BJ (cell line): ENCODE results near the gene DNHD1. TPM values are rescaled to one million over a fixed set of nuclear protein-coding genes. Genes with fewer than 3 reads are reported as not detected.
"Not testable (repeated sequence)": the region's sequence is repeated elsewhere in the genome, so short reads cannot be mapped to it uniquely, and the experiment has no call there.

Source experiments
- CTCF ChIA-PET: fragments of 350-600 bp; formaldehyde crosslinking; extraction: SDS; loops from one replicate; lab custom pipeline; 2021; ENCODE audit warnings: antibody characterized with exemption, inconsistent platforms; lab: Yijun Ruan, JAX
- POLR2A ChIA-PET: fragments of 300-600 bp; sonication (Branson Sonifier 250); formaldehyde crosslinking; extraction: SDS; loops from one replicate; lab custom pipeline; 2021; ENCODE audit warnings: antibody characterized with exemption; lab: Charles Lee
- DNase-seq: peaks from one replicate; pipeline ENCODE4 v3.0.0-alpha.2; 2011; ENCODE audit warnings: low read depth
- H3K27me3 ChIP-seq: 2 replicates; pipeline ENCODE4 v1.6.0; 2011; ENCODE audit warnings: low read length; ENCODE audit not compliant: control insufficient read depth, insufficient read depth
- H3K36me3 ChIP-seq: 2 replicates; pipeline ENCODE4 v1.5.1; 2011; ENCODE audit warnings: low read length; ENCODE audit not compliant: control insufficient read depth, insufficient read depth
- H3K4me3 ChIP-seq: 2 replicates; pipeline ENCODE4 v1.5.1; 2011; ENCODE audit warnings: low read depth, mild to moderate bottlenecking, control low read depth, low read length
- polyA plus RNA-seq: library from polyadenylated mRNA; depleted of rRNA; stranded (reverse); fragments of >200 nt; gene quantifications from 2 replicates; pipeline ENCODE4 v1.2.3, GENCODE V29; 2011
- TF ChIP-seq, protein P1 (sequence below): IDR thresholded peaks from 2 replicates; pipeline ENCODE4 v1.5.1; 2011; ENCODE audit warnings: low read depth, mild to moderate bottlenecking, control low read depth, inconsistent platforms, low read length, moderate library complexity; ENCODE audit not compliant: insufficient read depth

DNHD1 gene
- polyA plus RNA-seq, 1 experiment, result 3.1 TPM

DNA sequence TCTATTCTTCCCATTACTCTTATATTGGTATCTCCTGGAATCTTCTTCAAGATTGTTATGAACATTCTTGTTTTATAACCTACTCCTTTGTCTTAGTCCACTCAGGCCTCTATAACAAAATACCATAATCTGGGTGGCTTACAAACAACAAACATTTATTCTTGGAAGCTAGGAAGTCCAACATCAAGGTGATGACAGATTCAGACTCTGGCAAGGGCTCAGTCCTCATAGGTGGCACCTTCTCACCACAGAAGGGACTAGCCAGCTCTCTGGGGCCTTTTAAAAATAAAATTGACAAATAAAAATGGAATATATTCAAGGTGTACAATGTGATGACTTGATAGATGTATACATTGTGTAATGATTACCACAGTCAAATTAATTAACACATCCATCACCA is 19.8 kb downstream of the DNHD1 start:
- Histone ChIP-seq H3K27me3 (no peaks in the 10 kb centered on the region), H3K36me3 (peaks cover 4% of the 10 kb centered on the region), H3K4me3 (no peak overlapping the region)
- CTCF ChIA-PET, result interaction anchor here (1.2 kb wide), 1 partner anchor 139 kb away, joined by 3 read pairs; no protein-coding TSS in a partner anchor
- no peak for DNase-seq
- TF ChIP-seq, protein P1, sequence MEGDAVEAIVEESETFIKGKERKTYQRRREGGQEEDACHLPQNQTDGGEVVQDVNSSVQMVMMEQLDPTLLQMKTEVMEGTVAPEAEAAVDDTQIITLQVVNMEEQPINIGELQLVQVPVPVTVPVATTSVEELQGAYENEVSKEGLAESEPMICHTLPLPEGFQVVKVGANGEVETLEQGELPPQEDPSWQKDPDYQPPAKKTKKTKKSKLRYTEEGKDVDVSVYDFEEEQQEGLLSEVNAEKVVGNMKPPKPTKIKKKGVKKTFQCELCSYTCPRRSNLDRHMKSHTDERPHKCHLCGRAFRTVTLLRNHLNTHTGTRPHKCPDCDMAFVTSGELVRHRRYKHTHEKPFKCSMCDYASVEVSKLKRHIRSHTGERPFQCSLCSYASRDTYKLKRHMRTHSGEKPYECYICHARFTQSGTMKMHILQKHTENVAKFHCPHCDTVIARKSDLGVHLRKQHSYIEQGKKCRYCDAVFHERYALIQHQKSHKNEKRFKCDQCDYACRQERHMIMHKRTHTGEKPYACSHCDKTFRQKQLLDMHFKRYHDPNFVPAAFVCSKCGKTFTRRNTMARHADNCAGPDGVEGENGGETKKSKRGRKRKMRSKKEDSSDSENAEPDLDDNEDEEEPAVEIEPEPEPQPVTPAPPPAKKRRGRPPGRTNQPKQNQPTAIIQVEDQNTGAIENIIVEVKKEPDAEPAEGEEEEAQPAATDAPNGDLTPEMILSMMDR, result no peak
- POLR2A ChIA-PET, result no interaction called here

- TF ChIP-seq, protein P1, result no peak
- H3K4me3 ChIP-seq, result no peak overlapping the region
- POLR2A ChIA-PET, result no interaction called here
- H3K36me3 ChIP-seq, result peaks cover 2% of the 10 kb centered on the region
- no peak for DNase-seq
- H3K27me3 ChIP-seq, result no peaks in the 10 kb centered on the region
- CTCF ChIA-PET, result interaction anchor here (1.4 kb wide), 1 partner anchor 11 kb away, joined by 7 read pairs; no protein-coding TSS in a partner anchor
Measured at GRCh38 chr11:6520265-6520664, 23.2 kb downstream of the DNHD1 start.

DNA sequence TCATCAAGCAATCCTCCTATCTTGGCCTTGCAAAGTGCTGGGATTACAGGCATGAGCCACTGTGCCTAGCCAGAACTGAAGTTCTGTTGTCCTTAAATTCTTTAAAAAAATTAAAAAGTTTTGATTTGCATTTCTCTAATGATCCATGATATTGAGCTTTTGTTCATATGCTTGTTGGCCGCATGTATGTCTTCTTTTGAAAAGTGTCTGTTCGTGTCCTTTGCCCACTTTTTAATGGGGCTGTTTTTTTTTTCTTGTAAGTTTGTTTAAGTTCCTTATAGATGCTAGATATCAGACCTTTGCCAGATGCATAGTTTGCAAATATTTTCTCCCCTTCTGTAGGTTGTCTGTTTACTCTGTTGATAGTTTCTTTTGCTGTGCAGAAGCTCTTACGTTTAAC is 24.9 kb downstream of the DNHD1 start:
- H3K4me3 ChIP-seq, DNase-seq, POLR2A ChIA-PET, H3K36me3 ChIP-seq, H3K27me3 ChIP-seq: not testable (repeated sequence)
- CTCF ChIA-PET, result interaction anchor here (1.4 to 3.7 kb wide), 3 partner anchors 9 to 161 kb away, joined by 3 to 15 read pairs (median 4); partner anchors contain the start of gene MRPL17

DNA sequence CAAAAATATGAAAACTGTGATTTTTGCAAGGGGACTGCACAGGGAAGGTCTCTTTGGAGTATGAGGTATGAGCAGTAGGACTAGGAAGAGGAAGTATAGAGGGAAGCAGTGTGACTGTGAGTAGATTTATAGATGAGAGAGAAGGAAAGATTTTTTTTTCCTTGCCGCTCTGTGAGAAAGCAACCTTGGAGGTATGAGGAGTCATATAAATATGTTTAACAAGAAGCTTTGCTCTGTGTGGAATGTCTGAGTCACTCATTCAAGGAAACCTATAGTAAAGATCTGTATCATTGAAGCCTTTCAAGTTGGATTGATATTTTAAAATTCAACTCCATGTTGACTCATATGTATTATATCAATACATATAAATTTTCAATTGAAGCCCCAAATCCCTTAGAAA is 26.2 kb downstream of the DNHD1 start:
- POLR2A ChIA-PET, result no interaction called here

GRCh38 chr11:6526411-6527135 is 29.5 kb downstream of the DNHD1 start:
- Histone ChIP-seq H3K4me3 (no peak overlapping the region), H3K27me3 (no peaks in the 10 kb centered on the region), H3K36me3 (peaks cover 2% of the 10 kb centered on the region; the same call in 1 of the 2 replicates)
- CTCF ChIA-PET, result interaction anchor here (0.6 to 2.5 kb wide), 4 partner anchors 21 to 179 kb away, joined by 3 to 13 read pairs (median 6); partner anchors contain the start of gene MRPL17
- no peak for DNase-seq
- POLR2A ChIA-PET, result interaction anchor here (0.6 kb wide), 1 partner anchor 85 kb away, joined by 3 read pairs; the partner anchor contains the start of gene TAF10
- TF ChIP-seq, protein P1, result no peak

More for the DNA sequence above, 26.2 kb downstream of the DNHD1 start:
- Histone ChIP-seq H3K27me3 (no peaks in the 10 kb centered on the region), H3K4me3 (no peak overlapping the region), H3K36me3 (peaks cover 2% of the 10 kb centered on the region; the same call in 1 of the 2 replicates)
- CTCF ChIA-PET, result interaction anchor here (1.4 to 3.7 kb wide), 4 partner anchors 8 to 183 kb away, joined by 3 to 15 read pairs (median 6); partner anchors contain the start of gene MRPL17
- TF ChIP-seq, protein P1, result no peak
- no peak for DNase-seq
